CD14-positive monocyte (primary cell): ENCODE data around the gene NTRK2. TPM values are rescaled to one million over a fixed set of nuclear protein-coding genes. Genes with fewer than 3 reads are reported as not detected.

Experiments used
- DNase-seq, 3 donors: peaks; one replicate each; pipeline ENCODE4 v3.0.0-alpha.2; 2011 to 2022
- H2AFZ ChIP-seq: 2 replicates; pipeline ENCODE4 v1.6.0; 2012; ENCODE audit warnings: mild to moderate bottlenecking, low read depth, low read length, inconsistent platforms; ENCODE audit not compliant: insufficient read depth, poor library complexity, severe bottlenecking
- H3K27ac ChIP-seq, 2 donors: 1 replicate in 1 of 2; 2 replicates in 1 of 2; pipeline ENCODE4 v1.5.1; 2012 to 2013; ENCODE audit warnings: low read length in 2 of 2, control low read depth in 1 of 2, inconsistent platforms in 1 of 2, low read depth in 1 of 2, mild to moderate bottlenecking in 1 of 2
- H3K27me3 ChIP-seq, 2 donors: one replicate each; pipeline versions ENCODE4 v1.6.0 to v1.6.1; 2011 to 2013; ENCODE audit warnings: low read length in 2 of 2; ENCODE audit not compliant: control insufficient read depth in 2 of 2, insufficient read depth in 2 of 2
- H3K36me3 ChIP-seq, 2 donors: replicated peaks in 1 of 2; 1 replicate in 1 of 2; 2 replicates in 1 of 2; pipeline versions ENCODE4 v1.5.1 to v1.6.1; 2012 to 2013; ENCODE audit warnings: low read length in 2 of 2, control low read depth in 1 of 2, inconsistent platforms in 1 of 2, mild to moderate bottlenecking in 1 of 2; ENCODE audit not compliant: insufficient read depth in 2 of 2, control insufficient read depth in 1 of 2
- H3K4me1 ChIP-seq, 2 donors: 1 replicate in 1 of 2; 2 replicates in 1 of 2; pipeline versions ENCODE4 v1.5.1 to v1.6.1; 2012 to 2013; ENCODE audit warnings: low read length in 2 of 2, control low read depth in 1 of 2, inconsistent platforms in 1 of 2, mild to moderate bottlenecking in 1 of 2, moderate library complexity in 1 of 2; ENCODE audit not compliant: insufficient read depth in 2 of 2, control insufficient read depth in 1 of 2
- H3K4me2 ChIP-seq: replicated peaks from 2 replicates; pipeline ENCODE3; 2012; ENCODE audit warnings: low read length, moderate library complexity, mild to moderate bottlenecking; ENCODE audit not compliant: poor library complexity, severe bottlenecking; ENCODE audit errors: extremely low read depth
- H3K4me3 ChIP-seq, 3 experiments: fragments of 200-600 bp in 1 of 3; sonication (generic) in 1 of 3; replicated peaks in 1 of 3; 1 replicate in 2 of 3; 2 replicates in 1 of 3; pipeline ENCODE4 v1.5.1; 2011 to 2013; ENCODE audit warnings: low read length in 3 of 3, mild to moderate bottlenecking in 3 of 3, control low read depth in 2 of 3, low read depth in 2 of 3, inconsistent platforms in 1 of 3, moderate library complexity in 1 of 3
- H3K79me2 ChIP-seq: 2 replicates; pipeline ENCODE4 v1.6.0; 2012; ENCODE audit warnings: mild to moderate bottlenecking, control low read depth, inconsistent platforms, low read length, moderate library complexity; ENCODE audit not compliant: insufficient read depth
- H3K9ac ChIP-seq: 2 replicates; pipeline ENCODE4 v1.6.0; 2017; ENCODE audit warnings: low read length, mild to moderate bottlenecking; ENCODE audit not compliant: insufficient read depth, poor library complexity, severe bottlenecking
- H3K9me3 ChIP-seq, 2 donors: replicated peaks in 1 of 2; 1 replicate in 1 of 2; 2 replicates in 1 of 2; pipeline versions ENCODE4 v1.5.1 to v1.6.1; 2012 to 2013; ENCODE audit warnings: low read length in 2 of 2, control low read depth in 1 of 2; ENCODE audit not compliant: control insufficient read depth in 1 of 2, insufficient read depth in 1 of 2
- H4K20me1 ChIP-seq: 2 replicates; pipeline ENCODE4 v1.6.0; 2012; ENCODE audit warnings: mild to moderate bottlenecking, low read length, control low read depth, moderate library complexity; ENCODE audit not compliant: insufficient read depth
- H3K27ac Mint-ChIP-seq, 7 donors: one replicate each; pipeline ENCODE4 v1.8.0; 2020; ENCODE audit warnings: mild to moderate bottlenecking in 7 of 7, mixed read lengths in 7 of 7, moderate library complexity in 6 of 7, inconsistent platforms in 2 of 7
- H3K27me3 Mint-ChIP-seq, 3 donors: one replicate each; pipeline ENCODE4 v1.8.0; 2021 to 2022; ENCODE audit warnings: low read depth in 3 of 3, mild to moderate bottlenecking in 3 of 3, mixed read lengths in 3 of 3, moderate library complexity in 3 of 3, inconsistent platforms in 1 of 3
- H3K36me3 Mint-ChIP-seq, 2 donors: one replicate each; pipeline ENCODE4 v1.8.0; 2020; ENCODE audit warnings: mixed read lengths in 2 of 2, inconsistent platforms in 1 of 2, mild to moderate bottlenecking in 1 of 2
- H3K4me1 Mint-ChIP-seq: one replicate; pipeline ENCODE4 v1.8.0; 2020; ENCODE audit warnings: mild to moderate bottlenecking, mixed read lengths
- H3K4me3 Mint-ChIP-seq, 2 donors: one replicate each; pipeline ENCODE4 v1.8.0; 2020; ENCODE audit warnings: mild to moderate bottlenecking in 2 of 2, mixed read lengths in 2 of 2, moderate library complexity in 1 of 2
- H3K9me3 Mint-ChIP-seq, 7 donors: one replicate each; pipeline ENCODE4 v1.8.0; 2020 to 2022; ENCODE audit warnings: mixed read lengths in 7 of 7, mild to moderate bottlenecking in 6 of 7, moderate library complexity in 6 of 7, inconsistent platforms in 2 of 7
- WGBS: methylation state at CpG from one replicate; pipeline ENCODE4 v1.1.5; 2013; ENCODE audit warnings: missing lambda C conversion rate; ENCODE audit not compliant: insufficient coverage; 5-methylcytosine and 5-hydroxymethylcytosine counted together
- intact Hi-C, 2 donors: fragments of 100-400 bp; cut with micrococcal nuclease; formaldehyde crosslinking; loops; one replicate each; pipeline versions ENCODE4 v1.15.0 to v1.15.1; 2023
- polyA plus RNA-seq, 3 donors: library from polyadenylated mRNA; depleted of rRNA in 1 of 3; unstranded in 2 of 3; stranded (reverse) in 1 of 3; fragments of 300-500 nt in 2 of 3; fragments of >200 nt in 1 of 3; fragmentation: Illumina TruSeq in 2 of 3; gene quantifications; 1 replicate in 2 of 3; 2 replicates in 1 of 3; pipeline ENCODE4 v1.2.3, GENCODE V29; 2012 to 2021
- TF ChIP-seq, protein P1 (sequence below): fragments of 200-600 bp; IDR thresholded peaks from one replicate; pipeline ENCODE4 v1.8.0; 2022; ENCODE audit warnings: antibody characterized with exemption, mild to moderate bottlenecking

NTRK2 gene
- polyA plus RNA-seq, 3 donors: not detected

DNA sequence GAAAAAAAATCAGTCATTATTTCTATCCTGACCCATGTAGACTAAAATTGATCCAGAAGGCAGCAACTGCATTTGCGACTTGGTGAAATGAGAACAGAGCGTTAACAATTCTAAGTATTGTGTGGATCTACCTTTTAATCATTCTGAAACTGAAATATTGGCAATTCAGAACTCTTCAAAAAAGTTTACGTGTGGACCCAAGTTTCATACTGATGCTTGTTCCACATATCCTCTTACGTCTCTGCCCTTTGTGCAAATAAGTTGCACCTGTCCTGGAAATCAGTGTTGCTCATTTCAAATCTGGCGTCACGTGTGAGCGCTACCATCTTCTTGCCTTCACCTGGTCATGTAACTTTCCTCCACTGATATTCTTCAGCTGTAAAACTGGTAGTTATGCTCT is 74.7 kb downstream of the NTRK2 start:
- peaks cover 0 to 3% (median 0%) of the 10 kb centered on the region in 3 donors for H3K27me3 Mint-ChIP-seq

DNA sequence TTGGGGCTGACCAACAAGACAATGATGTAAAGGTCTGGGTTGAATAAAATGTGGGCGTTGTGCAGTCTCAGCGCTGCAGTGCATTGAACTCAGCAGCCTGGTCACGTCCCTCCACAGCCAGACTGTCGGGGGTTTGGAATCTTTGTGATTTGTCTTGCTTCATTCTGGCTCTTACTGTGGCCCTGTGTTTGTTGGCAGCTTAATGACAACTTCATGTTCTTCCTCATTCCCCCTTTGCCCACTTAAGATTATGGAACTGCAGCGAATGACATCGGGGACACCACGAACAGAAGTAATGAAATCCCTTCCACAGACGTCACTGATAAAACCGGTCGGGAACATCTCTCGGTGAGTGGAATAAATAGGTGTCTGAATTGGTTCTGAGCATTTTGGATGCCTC is 75.2 kb downstream of the NTRK2 start:
- Histone ChIP-seq H3K9ac (no peak overlapping the region), H4K20me1 (no peaks in the 10 kb centered on the region), H3K4me2 (no peak overlapping the region), H3K27ac (no peak overlapping the region), H3K4me3 (no peak overlapping the region), H3K27me3 (no peaks in the 10 kb centered on the region), H3K4me1 (no peaks in the 10 kb centered on the region), H3K79me2 (no peaks in the 10 kb centered on the region), H3K36me3 (no peaks in the 10 kb centered on the region), H2AFZ (no peak overlapping the region), H3K9me3 (no peaks in the 10 kb centered on the region)
- Mint-ChIP-seq H3K27me3 (peaks cover 0 to 3% (median 0%) of the 10 kb centered on the region in 3 donors), H3K36me3 (no peaks in the 10 kb centered on the region), H3K27ac (no peak overlapping the region), H3K4me3 (no peak overlapping the region), H3K9me3 (peaks cover 0 to 2% (median 0%) of the 10 kb centered on the region in 7 donors), H3K4me1 (no peaks in the 10 kb centered on the region)
- intact Hi-C loops: no loop called here
- WGBS: 84% methylated on average over 4 of the region's 11 CpGs
- no peak for DNase-seq
- TF ChIP-seq, protein P1, sequence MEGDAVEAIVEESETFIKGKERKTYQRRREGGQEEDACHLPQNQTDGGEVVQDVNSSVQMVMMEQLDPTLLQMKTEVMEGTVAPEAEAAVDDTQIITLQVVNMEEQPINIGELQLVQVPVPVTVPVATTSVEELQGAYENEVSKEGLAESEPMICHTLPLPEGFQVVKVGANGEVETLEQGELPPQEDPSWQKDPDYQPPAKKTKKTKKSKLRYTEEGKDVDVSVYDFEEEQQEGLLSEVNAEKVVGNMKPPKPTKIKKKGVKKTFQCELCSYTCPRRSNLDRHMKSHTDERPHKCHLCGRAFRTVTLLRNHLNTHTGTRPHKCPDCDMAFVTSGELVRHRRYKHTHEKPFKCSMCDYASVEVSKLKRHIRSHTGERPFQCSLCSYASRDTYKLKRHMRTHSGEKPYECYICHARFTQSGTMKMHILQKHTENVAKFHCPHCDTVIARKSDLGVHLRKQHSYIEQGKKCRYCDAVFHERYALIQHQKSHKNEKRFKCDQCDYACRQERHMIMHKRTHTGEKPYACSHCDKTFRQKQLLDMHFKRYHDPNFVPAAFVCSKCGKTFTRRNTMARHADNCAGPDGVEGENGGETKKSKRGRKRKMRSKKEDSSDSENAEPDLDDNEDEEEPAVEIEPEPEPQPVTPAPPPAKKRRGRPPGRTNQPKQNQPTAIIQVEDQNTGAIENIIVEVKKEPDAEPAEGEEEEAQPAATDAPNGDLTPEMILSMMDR: no peak

More for the DNA sequence above, 74.7 kb downstream of the NTRK2 start:
- Mint-ChIP-seq H3K36me3 (no peaks in the 10 kb centered on the region), H3K27ac (no peak overlapping the region), H3K4me3 (no peak overlapping the region), H3K4me1 (no peaks in the 10 kb centered on the region), H3K9me3 (peaks cover 0 to 2% (median 0%) of the 10 kb centered on the region in 7 donors)
- no peak overlapping the region for H3K9ac ChIP-seq
- TF ChIP-seq, protein P1: no peak
- DNase-seq: no peak
- intact Hi-C loops: no loop called here
- H3K36me3 ChIP-seq: no peaks in the 10 kb centered on the region
- H3K27me3 ChIP-seq: no peaks in the 10 kb centered on the region
- no peak overlapping the region for H3K4me2 ChIP-seq
- no peaks in the 10 kb centered on the region for H4K20me1 ChIP-seq
- WGBS: 98% methylated on average over 5 of the region's 7 CpGs
- H3K27ac ChIP-seq: no peak overlapping the region
- H3K79me2 ChIP-seq: no peaks in the 10 kb centered on the region
- no peaks in the 10 kb centered on the region for H3K9me3 ChIP-seq
- H3K4me3 ChIP-seq: no peak overlapping the region
- no peak overlapping the region for H2AFZ ChIP-seq
- no peaks in the 10 kb centered on the region for H3K4me1 ChIP-seq
